ENCODE data around the gene NKX1-2.

DNA sequence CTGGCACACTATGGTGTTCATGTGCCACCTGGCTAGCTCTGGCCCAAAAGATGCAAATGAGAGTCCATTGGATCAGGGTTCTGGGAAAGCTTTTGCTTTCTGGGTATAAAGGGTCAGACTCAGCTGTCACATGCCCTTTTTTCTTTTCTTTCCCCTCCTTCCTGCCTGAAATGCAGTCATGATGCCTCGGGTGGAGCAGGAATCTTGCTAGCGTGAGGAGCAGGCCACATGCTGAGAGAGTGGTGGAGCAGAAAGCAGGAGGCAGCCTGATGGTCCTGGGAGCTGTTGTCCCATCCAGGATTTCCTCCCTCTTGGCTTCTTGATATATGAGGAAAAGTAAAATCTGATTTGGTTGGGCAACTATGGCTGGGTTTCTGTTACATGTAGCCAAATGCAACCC is 9.1 kb upstream of the NKX1-2 start:
- TF ChIP-seq POLR2AphosphoS5 (IDR thresholded peaks at IDR 0.05), result no peak
- TF ChIP-seq, protein P1, sequence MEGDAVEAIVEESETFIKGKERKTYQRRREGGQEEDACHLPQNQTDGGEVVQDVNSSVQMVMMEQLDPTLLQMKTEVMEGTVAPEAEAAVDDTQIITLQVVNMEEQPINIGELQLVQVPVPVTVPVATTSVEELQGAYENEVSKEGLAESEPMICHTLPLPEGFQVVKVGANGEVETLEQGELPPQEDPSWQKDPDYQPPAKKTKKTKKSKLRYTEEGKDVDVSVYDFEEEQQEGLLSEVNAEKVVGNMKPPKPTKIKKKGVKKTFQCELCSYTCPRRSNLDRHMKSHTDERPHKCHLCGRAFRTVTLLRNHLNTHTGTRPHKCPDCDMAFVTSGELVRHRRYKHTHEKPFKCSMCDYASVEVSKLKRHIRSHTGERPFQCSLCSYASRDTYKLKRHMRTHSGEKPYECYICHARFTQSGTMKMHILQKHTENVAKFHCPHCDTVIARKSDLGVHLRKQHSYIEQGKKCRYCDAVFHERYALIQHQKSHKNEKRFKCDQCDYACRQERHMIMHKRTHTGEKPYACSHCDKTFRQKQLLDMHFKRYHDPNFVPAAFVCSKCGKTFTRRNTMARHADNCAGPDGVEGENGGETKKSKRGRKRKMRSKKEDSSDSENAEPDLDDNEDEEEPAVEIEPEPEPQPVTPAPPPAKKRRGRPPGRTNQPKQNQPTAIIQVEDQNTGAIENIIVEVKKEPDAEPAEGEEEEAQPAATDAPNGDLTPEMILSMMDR (IDR thresholded peaks at IDR 0.05), result no peak
- TF ChIP-seq POLR2A (IDR thresholded peaks at IDR 0.05), result no peak

Measured in breast epithelium (tissue), 3 donors.